CD4-positive, alpha-beta T cell (primary cell): ENCODE data around the gene CHKA. TPM values are rescaled to one million over a fixed set of nuclear protein-coding genes. Genes with fewer than 3 reads are reported as not detected.

Experiments
- ATAC-seq: fragments of 200-7000 bp; cut with Tn5 transposase; one replicate; pipeline ENCODE4 v1.10.0; 2022; ENCODE audit warnings: mild to moderate bottlenecking; ENCODE audit not compliant: poor library complexity
- CTCF ChIA-PET: fragments of 350-600 bp; sonication (Branson Sonifier 250); formaldehyde crosslinking; loops from one replicate; lab custom pipeline; 2021; ENCODE audit warnings: antibody characterized with exemption, inconsistent platforms; lab: Charles Lee
- POLR2A ChIA-PET: fragments of 350-600 bp; sonication (Branson Sonifier 250); formaldehyde crosslinking; loops from one replicate; lab custom pipeline; 2021; ENCODE audit warnings: antibody characterized with exemption, inconsistent platforms; lab: Charles Lee
- DNase-seq, 14 experiments: peaks; one replicate each; pipeline ENCODE4 v3.0.0-alpha.2; 2013 to 2020; ENCODE audit warnings: mixed read lengths in 2 of 14
- H3K27ac ChIP-seq, 2 donors: one replicate each; pipeline versions ENCODE4 v1.5.1 to v1.7.0; 2013; ENCODE audit warnings: low read length in 2 of 2, low read depth in 1 of 2, mild to moderate bottlenecking in 1 of 2
- H3K27me3 ChIP-seq, 2 experiments: 1 replicate in 1 of 2; 2 replicates in 1 of 2; pipeline versions ENCODE4 v1.6.1 to v1.7.0; 2013; ENCODE audit warnings: low read length in 2 of 2, control low read depth in 1 of 2, mild to moderate bottlenecking in 1 of 2, moderate library complexity in 1 of 2; ENCODE audit not compliant: insufficient read depth in 2 of 2, control insufficient read depth in 1 of 2
- H3K36me3 ChIP-seq: one replicate; pipeline ENCODE4 v1.6.1; 2013; ENCODE audit warnings: low read length, control low read depth; ENCODE audit not compliant: insufficient read depth
- H3K4me1 ChIP-seq: one replicate; pipeline ENCODE4 v1.6.1; 2013; ENCODE audit warnings: low read length, control low read depth; ENCODE audit not compliant: insufficient read depth
- H3K4me3 ChIP-seq: one replicate; pipeline ENCODE4 v1.5.1; 2013; ENCODE audit warnings: mild to moderate bottlenecking, low read length, moderate library complexity
- H3K9me3 ChIP-seq, 2 experiments: 1 replicate in 1 of 2; 2 replicates in 1 of 2; pipeline versions ENCODE4 v1.6.1 to v1.7.0; 2013; ENCODE audit warnings: low read length in 2 of 2, mild to moderate bottlenecking in 2 of 2, control low read depth in 1 of 2, moderate library complexity in 1 of 2; ENCODE audit not compliant: control insufficient read depth in 1 of 2, insufficient read depth in 1 of 2
- H3K27ac Mint-ChIP-seq: one replicate; pipeline ENCODE4 v1.8.0; 2020; ENCODE audit warnings: mixed read lengths
- H3K27me3 Mint-ChIP-seq: one replicate; pipeline ENCODE4 v1.8.0; 2021; ENCODE audit warnings: mixed read lengths
- H3K36me3 Mint-ChIP-seq: one replicate; pipeline ENCODE4 v1.8.0; 2021; ENCODE audit warnings: low read depth, mixed read lengths
- H3K4me1 Mint-ChIP-seq: one replicate; pipeline ENCODE4 v1.8.0; 2021; ENCODE audit warnings: low read depth, mixed read lengths
- H3K4me3 Mint-ChIP-seq: one replicate; pipeline ENCODE4 v1.8.0; 2020; ENCODE audit warnings: mild to moderate bottlenecking, mixed read lengths
- H3K9me3 Mint-ChIP-seq: one replicate; pipeline ENCODE4 v1.8.0; 2020; ENCODE audit warnings: mixed read lengths
- CTCF ChIP-seq: fragments of 200-600 bp; IDR thresholded peaks from one replicate; pipeline ENCODE4 v1.8.0; 2022; ENCODE audit warnings: antibody characterized with exemption, mild to moderate bottlenecking
- intact Hi-C, 2 experiments: fragments of 100-400 bp; cut with DNase I in 1 of 2; cut with micrococcal nuclease in 1 of 2; formaldehyde crosslinking; loops; one replicate each; pipeline versions ENCODE4 v1.15.1 to v1.9.0; 2023 to 2025; cut with DNase I, micrococcal nuclease
- total RNA-seq, 174 experiments: library from RNA in 2 of 174; stranded (reverse) in 2 of 174; gene quantifications; one replicate each; pipeline ENCODE4 v1.2.3 and lab custom pipeline; 2021 to 2026

Gene CHKA
- total RNA-seq, 2 experiments from 2014 or later = 30.1 to 31.4 TPM

- ChIA-PET POLR2A (no interaction called here), CTCF (no interaction called here)
- H3K36me3 ChIP-seq = no peaks in the 10 kb centered on the region
- DNase-seq (peak in 1 of 14 experiments; percentile 18), ATAC-seq (no peak)
- H3K9me3 ChIP-seq = no peaks in the 10 kb centered on the region
- no peaks in the 10 kb centered on the region for H3K4me1 ChIP-seq
- Mint-ChIP-seq H3K27ac (no peak overlapping the region), H3K36me3 (peaks cover 6% of the 10 kb centered on the region), H3K9me3 (no peaks in the 10 kb centered on the region), H3K27me3 (no peaks in the 10 kb centered on the region), H3K4me3 (no peak overlapping the region), H3K4me1 (no peaks in the 10 kb centered on the region)
- no peak for TF ChIP-seq CTCF
- H3K27me3 ChIP-seq = no peaks in the 10 kb centered on the region
- no peak overlapping the region for H3K4me3 ChIP-seq
- no peak overlapping the region for H3K27ac ChIP-seq
- intact Hi-C loops = loop anchor here in 1 of 2 experiments (1.0 kb wide), 1 partner anchor 130 kb away; no protein-coding TSS in a partner anchor
Observed at GRCh38 chr11:68076371-68077042, 44.7 kb downstream of the CHKA start.

DNA sequence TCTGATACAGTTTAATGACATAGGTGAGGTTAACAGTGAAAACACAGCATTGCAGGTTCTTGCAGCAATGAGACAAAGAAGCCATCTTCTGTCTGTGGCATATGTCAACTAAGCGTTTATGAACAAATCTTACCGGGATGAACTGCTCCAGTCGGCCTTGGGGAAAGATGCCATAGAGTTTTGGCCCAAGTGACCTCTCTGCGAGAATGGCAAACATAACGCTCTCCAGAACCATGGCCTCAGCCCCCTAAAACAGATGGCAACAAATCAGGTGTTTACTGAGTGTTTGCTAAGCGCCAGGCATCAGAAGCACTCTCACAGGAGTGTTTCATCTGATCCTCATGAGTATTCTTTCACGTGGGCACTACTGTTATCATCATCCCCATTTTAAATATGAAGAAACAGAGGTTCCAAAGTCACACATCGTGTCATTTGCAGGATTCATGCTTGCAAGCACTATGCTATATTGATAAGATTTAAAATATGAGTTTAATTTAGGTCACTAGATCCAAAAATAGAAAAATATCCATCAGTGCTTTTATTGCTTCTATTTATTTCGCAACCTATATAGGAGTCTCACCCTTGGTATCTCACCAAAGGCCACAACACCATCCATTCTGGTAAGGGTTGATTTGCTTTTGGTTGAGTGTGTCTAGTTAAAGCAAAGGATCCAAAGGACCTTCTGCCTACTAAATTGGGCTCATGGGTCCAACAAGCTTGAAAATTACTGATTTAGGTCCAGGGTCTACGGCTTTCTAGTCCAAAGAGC, 46.4 kb downstream of the CHKA start:
- no peaks in the 10 kb centered on the region for H3K27me3 ChIP-seq
- no peaks in the 10 kb centered on the region for H3K27me3 Mint-ChIP-seq
- no peak overlapping the region for H3K4me3 Mint-ChIP-seq
- no peaks in the 10 kb centered on the region for H3K9me3 Mint-ChIP-seq
- no peak for TF ChIP-seq CTCF
- H3K9me3 ChIP-seq = no peaks in the 10 kb centered on the region
- H3K4me3 ChIP-seq = no peak overlapping the region
- no peak overlapping the region for H3K27ac ChIP-seq
- H3K27ac Mint-ChIP-seq = no peak overlapping the region
- ChIA-PET CTCF (no interaction called here), POLR2A (no interaction called here)
- intact Hi-C loops = no loop called here
- peaks cover 15% of the 10 kb centered on the region for H3K36me3 Mint-ChIP-seq
- DNase-seq = no peak
- H3K4me1 ChIP-seq = no peaks in the 10 kb centered on the region
- no peak for ATAC-seq
- no peaks in the 10 kb centered on the region for H3K4me1 Mint-ChIP-seq
- H3K36me3 ChIP-seq = no peaks in the 10 kb centered on the region

GRCh38 chr11:68071281-68072048, 49.7 kb downstream of the CHKA start:
- no peak overlapping the region for H3K27ac Mint-ChIP-seq
- DNase-seq (no peak), ATAC-seq (no peak)
- no peaks in the 10 kb centered on the region for H3K36me3 ChIP-seq
- H3K4me3 Mint-ChIP-seq = no peak overlapping the region
- H3K27me3 Mint-ChIP-seq = no peaks in the 10 kb centered on the region
- no peaks in the 10 kb centered on the region for H3K9me3 Mint-ChIP-seq
- no peaks in the 10 kb centered on the region for H3K27me3 ChIP-seq
- H3K36me3 Mint-ChIP-seq = peaks cover 41% of the 10 kb centered on the region
- H3K9me3 ChIP-seq = no peaks in the 10 kb centered on the region
- CTCF ChIA-PET = no interaction called here
- H3K4me1 ChIP-seq = no peaks in the 10 kb centered on the region
- H3K4me3 ChIP-seq = no peak overlapping the region
- intact Hi-C loops = no loop called here
- POLR2A ChIA-PET = no interaction called here
- H3K27ac ChIP-seq = no peak overlapping the region
- no peaks in the 10 kb centered on the region for H3K4me1 Mint-ChIP-seq
- TF ChIP-seq CTCF = no peak
